ENCODE results near the gene CCT3.
A peak's percentile ranks its signal among the peaks of the same experiment; 100 is the strongest.

Gene CCT3

GRCh38 chr1:156338180-156338976, at the start of gene CCT3, which contains the start of gene TSACC:
Gene CCT3 (minus strand): TSS chr1:156338292. CDS start chr1:156338184, 108 bp downstream.
Gene TSACC (plus strand): TSS chr1:156338526. CDS start chr1:156339758, 1,232 bp downstream.
- no peak for TF ChIP-seq CTCF (IDR thresholded peaks at IDR 0.05; ENCODE audit: insufficient read depth, low read depth, low read length, missing control alignments)
- DNase-seq (ENCODE audit: low read depth) = peak; percentile 100
- H3K4me3 ChIP-seq (ENCODE audit: low read depth, low read length) = peak within 1 kb of the TSS; percentile 84

GRCh38 chr1:156387870-156388173, 49.7 kb upstream of the CCT3 start:
- TF ChIP-seq CTCF (IDR thresholded peaks at IDR 0.05; ENCODE audit: insufficient read depth, low read depth, low read length, missing control alignments) = no peak
- no peak overlapping the region for H3K4me3 ChIP-seq (ENCODE audit: low read depth, low read length)
- DNase-seq (ENCODE audit: low read depth) = no peak

GRCh38 chr1:156386949-156387869, 49.1 kb upstream of the CCT3 start:
- no peak for DNase-seq (ENCODE audit: low read depth)
- TF ChIP-seq CTCF (IDR thresholded peaks at IDR 0.05; ENCODE audit: insufficient read depth, low read depth, low read length, missing control alignments) = no peak
- no peak overlapping the region for H3K4me3 ChIP-seq (ENCODE audit: low read depth, low read length)

- no peak for DNase-seq (ENCODE audit: low read depth)
- TF ChIP-seq CTCF (IDR thresholded peaks at IDR 0.05; ENCODE audit: insufficient read depth, low read depth, low read length, missing control alignments) = no peak
- no peak overlapping the region for H3K4me3 ChIP-seq (ENCODE audit: low read depth, low read length)
Measured at GRCh38 chr1:156386134-156386901, 48.2 kb upstream of the CCT3 start.

GRCh38 chr1:156385534-156386031, 47.5 kb upstream of the CCT3 start:
- no peak overlapping the region for H3K4me3 ChIP-seq (ENCODE audit: low read depth, low read length)
- peak; percentile 77 for DNase-seq (ENCODE audit: low read depth)
- TF ChIP-seq CTCF (IDR thresholded peaks at IDR 0.05; ENCODE audit: insufficient read depth, low read depth, low read length, missing control alignments) = peak; percentile 75

- TF ChIP-seq CTCF (IDR thresholded peaks at IDR 0.05; ENCODE audit: insufficient read depth, low read depth, low read length, missing control alignments) = no peak
- DNase-seq (ENCODE audit: low read depth) = no peak
- H3K4me3 ChIP-seq (ENCODE audit: low read depth, low read length) = no peak overlapping the region
Measured at GRCh38 chr1:156384658-156385057, 46.6 kb upstream of the CCT3 start.
